Fibroblast of the aortic adventitia (primary cell): ENCODE results near the gene SUPT5H. TPM values are rescaled to one million over a fixed set of nuclear protein-coding genes. Genes with fewer than 3 reads are reported as not detected.

Experiments
- DNase-seq: peaks from one replicate; pipeline ENCODE4 v3.0.0-alpha.2; 2010; ENCODE audit warnings: low read depth
- H3K4me3 ChIP-seq: 2 replicates; pipeline ENCODE4 v1.5.1; 2011; ENCODE audit warnings: low read depth, mild to moderate bottlenecking, control low read depth, low read length, moderate library complexity
- CTCF ChIP-seq: IDR thresholded peaks from 2 replicates; pipeline ENCODE4 v1.5.1; 2011; ENCODE audit warnings: mild to moderate bottlenecking, low read length, control low read depth, inconsistent platforms; ENCODE audit not compliant: insufficient read depth
- total RNA-seq: library from RNA; depleted of rRNA; stranded (reverse); fragments of >200 nt; gene quantifications from 2 replicates; pipeline ENCODE4 v1.2.3, GENCODE V29; 2012; ENCODE audit warnings: low replicate concordance

Gene SUPT5H
- total RNA-seq, 1 donor = 88.2 TPM

GRCh38 chr19:39401549-39402345 is 43.6 kb upstream of the SUPT5H start:
- no peak overlapping the region for H3K4me3 ChIP-seq
- DNase-seq = peak; percentile 77
- TF ChIP-seq CTCF = no peak

GRCh38 chr19:39402346-39403300 is 42.8 kb upstream of the SUPT5H start:
- peak; percentile 94 for DNase-seq
- TF ChIP-seq CTCF = no peak
- H3K4me3 ChIP-seq = peak overlapping the region; percentile 60

GRCh38 chr19:39403331-39404312 is 41.8 kb upstream of the SUPT5H start:
- H3K4me3 ChIP-seq = peak overlapping the region; percentile 60
- TF ChIP-seq CTCF = no peak
- peak; percentile 99 for DNase-seq

- no peak for TF ChIP-seq CTCF
- no peak overlapping the region for H3K4me3 ChIP-seq
- peak; percentile 34 for DNase-seq
Measured at GRCh38 chr19:39405261-39405957, 40.0 kb upstream of the SUPT5H start.

- no peak for DNase-seq
- peak overlapping the region; percentile 59 for H3K4me3 ChIP-seq
- TF ChIP-seq CTCF = no peak
Measured at GRCh38 chr19:39405958-39406655, 39.3 kb upstream of the SUPT5H start.
